Liver (tissue), 9 donors: ENCODE results near the gene FMN1. TPM values are rescaled to one million over a fixed set of nuclear protein-coding genes. Genes with fewer than 3 reads are reported as not detected.

ENCODE experiments used
- DNase-seq: peaks from one replicate; pipeline ENCODE4 v3.0.0-alpha.2; 2017; ENCODE audit warnings: low spot score
- H3K27ac ChIP-seq, 2 donors: one replicate each; pipeline ENCODE4 v1.7.0; 2013; ENCODE audit warnings: inconsistent platforms in 2 of 2, low read length in 2 of 2, control low read depth in 1 of 2, low read depth in 1 of 2, mild to moderate bottlenecking in 1 of 2
- H3K27me3 ChIP-seq, 4 donors: one replicate each; pipeline versions ENCODE4 v1.6.1 to v1.7.0; 2013; ENCODE audit warnings: low read length in 3 of 4, inconsistent platforms in 1 of 4, mild to moderate bottlenecking in 1 of 4, moderate library complexity in 1 of 4; ENCODE audit not compliant: control insufficient read depth in 4 of 4, insufficient read depth in 4 of 4
- H3K36me3 ChIP-seq, 4 donors: one replicate each; pipeline versions ENCODE4 v1.6.1 to v1.7.0; 2013; ENCODE audit warnings: low read length in 3 of 4, mild to moderate bottlenecking in 3 of 4, low read depth in 1 of 4, moderate library complexity in 1 of 4; ENCODE audit not compliant: control insufficient read depth in 4 of 4, insufficient read depth in 3 of 4
- H3K4me1 ChIP-seq, 4 donors: one replicate each; pipeline versions ENCODE4 v1.6.1 to v1.7.0; 2013; ENCODE audit warnings: low read length in 3 of 4, mild to moderate bottlenecking in 3 of 4, moderate library complexity in 1 of 4; ENCODE audit not compliant: control insufficient read depth in 4 of 4, insufficient read depth in 4 of 4
- H3K4me3 ChIP-seq, 3 donors: one replicate each; pipeline versions ENCODE4 v1.6.1 to v1.7.0; 2013; ENCODE audit warnings: low read length in 3 of 3, control low read depth in 1 of 3, low read depth in 1 of 3, mild to moderate bottlenecking in 1 of 3
- H3K9ac ChIP-seq, 2 donors: one replicate each; pipeline ENCODE4 v1.7.0; 2013; ENCODE audit warnings: low read length in 2 of 2, mild to moderate bottlenecking in 2 of 2, moderate library complexity in 2 of 2, control low read depth in 1 of 2, low read depth in 1 of 2
- H3K9me3 ChIP-seq, 4 donors: one replicate each; pipeline versions ENCODE4 v1.6.1 to v1.7.0; 2013; ENCODE audit warnings: low read length in 3 of 4; ENCODE audit not compliant: control insufficient read depth in 4 of 4
- EGR1 ChIP-seq, 2 donors: IDR thresholded peaks; 2 replicates each; pipeline ENCODE4 v1.6.1; 2016 to 2018; ENCODE audit warnings: antibody characterized with exemption in 2 of 2, low read depth in 2 of 2
- FOXA1 ChIP-seq: IDR thresholded peaks from 2 replicates; pipeline ENCODE4 v1.6.1; 2016; ENCODE audit warnings: antibody characterized with exemption
- FOXA2 ChIP-seq: IDR thresholded peaks from 2 replicates; pipeline ENCODE4 v1.6.1; 2016; ENCODE audit warnings: antibody characterized with exemption
- GABPA ChIP-seq, 2 donors: IDR thresholded peaks in 1 of 2; conservative IDR thresholded peaks in 1 of 2; 2 replicates each; pipeline ENCODE4 v1.6.1; 2016; ENCODE audit warnings: antibody characterized with exemption in 2 of 2, mild to moderate bottlenecking in 1 of 2, moderate library complexity in 1 of 2
- HNF4A ChIP-seq, 2 donors: conservative IDR thresholded peaks; 2 replicates each; pipeline ENCODE4 v1.6.1; 2016; ENCODE audit warnings: antibody characterized with exemption in 2 of 2, mild to moderate bottlenecking in 2 of 2
- HNF4G ChIP-seq: IDR thresholded peaks from 2 replicates; pipeline ENCODE4 v1.6.1; 2016; ENCODE audit warnings: antibody characterized with exemption
- JUND ChIP-seq, 2 donors: IDR thresholded peaks; 2 replicates each; pipeline ENCODE4 v1.6.1; 2016; ENCODE audit warnings: antibody characterized with exemption in 2 of 2
- NR2F2 ChIP-seq: IDR thresholded peaks from 2 replicates; pipeline ENCODE4 v1.6.1; 2016; ENCODE audit warnings: antibody characterized with exemption
- RAD21 ChIP-seq, 2 donors: IDR thresholded peaks; 2 replicates each; pipeline ENCODE4 v1.6.1; 2016; ENCODE audit warnings: antibody characterized with exemption in 2 of 2, mild to moderate bottlenecking in 2 of 2
- RXRA ChIP-seq, 2 donors: IDR thresholded peaks; 2 replicates each; pipeline ENCODE4 v1.6.1; 2017 to 2018; ENCODE audit warnings: antibody characterized with exemption in 2 of 2, mild to moderate bottlenecking in 1 of 2
- SP1 ChIP-seq: IDR thresholded peaks from 2 replicates; pipeline ENCODE4 v1.6.1; 2018; ENCODE audit warnings: antibody characterized with exemption, mild to moderate bottlenecking
- TAF1 ChIP-seq: conservative IDR thresholded peaks from 2 replicates; pipeline ENCODE4 v1.6.1; 2016; ENCODE audit warnings: antibody characterized with exemption, mild to moderate bottlenecking
- YY1 ChIP-seq: IDR thresholded peaks from 2 replicates; pipeline ENCODE4 v1.6.1; 2016; ENCODE audit warnings: antibody characterized with exemption, mild to moderate bottlenecking
- WGBS: extraction: QIAGEN DNeasy Blood & Tissue Kit; methylation state at CpG from one replicate; pipeline ENCODE4 v1.1.7; 2013; 5-methylcytosine and 5-hydroxymethylcytosine counted together
- polyA plus RNA-seq, 2 donors: library from polyadenylated mRNA; stranded (reverse) in 1 of 2; unstranded in 1 of 2; fragments of 200-250 nt in 1 of 2; fragments of >200 nt in 1 of 2; fragmentation: Nextera tagmentation in 1 of 2; extraction: Ambion mirVana in 1 of 2; gene quantifications; one replicate each; pipeline versions ENCODE4 v1.2.1 to v1.2.3, GENCODE V29; 2013 to 2015
- total RNA-seq, 2 donors: library from RNA; depleted of rRNA; stranded (reverse); fragments of >200 nt; gene quantifications; one replicate each; pipeline ENCODE4 v1.2.3, GENCODE V29; 2014
- TF ChIP-seq, protein P1 (sequence below): IDR thresholded peaks from 2 replicates; pipeline ENCODE4 v1.6.1; 2016; ENCODE audit warnings: antibody characterized with exemption, mild to moderate bottlenecking
- TF ChIP-seq, protein P2 (sequence below): IDR thresholded peaks from 2 replicates; pipeline ENCODE4 v1.6.1; 2016; ENCODE audit warnings: antibody characterized with exemption
- TF ChIP-seq, protein P3 (sequence below): fragments of 150-350 bp; IDR thresholded peaks from 2 replicates; pipeline ENCODE4 v1.5.1; 2017; ENCODE audit warnings: improper control_type of control experiment, low read depth, low read length; ENCODE audit not compliant: missing input control
- donor health status: healthy.
- donor health status: healthy.
- donor health status: healthy.
- donor health status: healthy.
- donor health status: healthy.

FMN1 gene
- total and polyA plus RNA-seq, 4 donors = 0.21 to 5.4 (median 0.53) TPM

DNA sequence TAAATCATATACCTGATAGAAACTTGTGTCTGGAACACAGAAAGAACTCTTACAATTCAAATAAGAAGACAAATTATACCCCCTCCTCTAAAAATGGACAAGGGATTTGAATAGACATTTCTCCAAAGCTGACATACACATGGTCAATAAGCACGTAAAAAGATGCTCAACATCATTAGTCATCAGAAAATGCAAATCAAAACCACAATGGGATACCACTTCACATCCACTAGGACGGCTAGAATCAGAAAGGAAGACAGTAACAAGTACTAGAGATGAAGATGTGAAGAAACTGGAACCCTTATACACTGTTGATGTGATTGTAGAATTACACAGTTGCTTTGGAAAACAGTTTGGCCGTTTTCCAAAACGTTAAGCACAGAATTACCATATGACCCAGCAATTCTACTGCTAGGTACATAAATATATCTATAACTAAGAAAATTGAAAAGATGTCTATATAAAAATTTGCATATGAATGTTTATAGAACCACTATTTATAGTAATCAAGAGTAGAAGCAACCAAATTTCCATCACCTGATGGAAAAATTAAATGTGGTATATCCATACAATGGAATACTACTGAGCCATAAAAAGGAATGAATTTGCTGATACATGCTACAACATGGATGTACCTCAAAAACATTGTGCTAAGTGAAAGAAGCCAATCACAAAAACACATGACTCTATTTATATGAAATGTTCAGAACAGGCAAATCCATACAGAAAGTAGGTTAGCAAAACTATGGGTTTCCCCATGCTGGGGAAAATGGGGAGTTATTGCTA, 415.9 kb downstream of the FMN1 start (continued):
- TF ChIP-seq, protein P1, sequence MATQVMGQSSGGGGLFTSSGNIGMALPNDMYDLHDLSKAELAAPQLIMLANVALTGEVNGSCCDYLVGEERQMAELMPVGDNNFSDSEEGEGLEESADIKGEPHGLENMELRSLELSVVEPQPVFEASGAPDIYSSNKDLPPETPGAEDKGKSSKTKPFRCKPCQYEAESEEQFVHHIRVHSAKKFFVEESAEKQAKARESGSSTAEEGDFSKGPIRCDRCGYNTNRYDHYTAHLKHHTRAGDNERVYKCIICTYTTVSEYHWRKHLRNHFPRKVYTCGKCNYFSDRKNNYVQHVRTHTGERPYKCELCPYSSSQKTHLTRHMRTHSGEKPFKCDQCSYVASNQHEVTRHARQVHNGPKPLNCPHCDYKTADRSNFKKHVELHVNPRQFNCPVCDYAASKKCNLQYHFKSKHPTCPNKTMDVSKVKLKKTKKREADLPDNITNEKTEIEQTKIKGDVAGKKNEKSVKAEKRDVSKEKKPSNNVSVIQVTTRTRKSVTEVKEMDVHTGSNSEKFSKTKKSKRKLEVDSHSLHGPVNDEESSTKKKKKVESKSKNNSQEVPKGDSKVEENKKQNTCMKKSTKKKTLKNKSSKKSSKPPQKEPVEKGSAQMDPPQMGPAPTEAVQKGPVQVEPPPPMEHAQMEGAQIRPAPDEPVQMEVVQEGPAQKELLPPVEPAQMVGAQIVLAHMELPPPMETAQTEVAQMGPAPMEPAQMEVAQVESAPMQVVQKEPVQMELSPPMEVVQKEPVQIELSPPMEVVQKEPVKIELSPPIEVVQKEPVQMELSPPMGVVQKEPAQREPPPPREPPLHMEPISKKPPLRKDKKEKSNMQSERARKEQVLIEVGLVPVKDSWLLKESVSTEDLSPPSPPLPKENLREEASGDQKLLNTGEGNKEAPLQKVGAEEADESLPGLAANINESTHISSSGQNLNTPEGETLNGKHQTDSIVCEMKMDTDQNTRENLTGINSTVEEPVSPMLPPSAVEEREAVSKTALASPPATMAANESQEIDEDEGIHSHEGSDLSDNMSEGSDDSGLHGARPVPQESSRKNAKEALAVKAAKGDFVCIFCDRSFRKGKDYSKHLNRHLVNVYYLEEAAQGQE = no peak

DNA sequence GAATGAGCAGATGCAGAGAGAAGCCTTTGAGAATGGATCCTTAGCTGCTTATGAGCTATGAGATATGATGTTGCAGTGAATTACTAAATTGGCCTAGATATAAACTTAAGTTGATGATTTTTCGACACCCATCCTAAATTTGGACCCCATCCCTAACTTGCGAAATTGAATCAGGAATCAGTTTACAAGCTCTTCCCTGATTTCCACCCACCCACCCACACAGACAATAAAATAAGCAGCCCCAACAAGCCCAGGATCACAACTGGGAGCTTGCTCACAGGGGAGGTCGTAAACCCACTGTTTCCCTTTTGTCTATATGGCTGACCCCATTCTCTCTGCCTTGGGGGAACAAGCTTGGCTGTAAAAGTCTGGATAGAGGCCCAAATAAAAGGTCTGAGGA, 419.4 kb downstream of the FMN1 start:
- Histone ChIP-seq H3K27me3 (no peaks in the 10 kb centered on the region), H3K27ac (no peak overlapping the region), H3K4me3 (no peak overlapping the region), H3K4me1 (no peaks in the 10 kb centered on the region), H3K9me3 (no peaks in the 10 kb centered on the region), H3K9ac (no peak overlapping the region), H3K36me3 (no peaks in the 10 kb centered on the region)
- WGBS = 74% methylated on average over 3 of the region's 3 CpGs
- no peak for DNase-seq
- TF ChIP-seq NR2F2 (no peak), HNF4G (no peak), EGR1 (IDR thresholded peaks at IDR 0.05; ENCODE audit: low read depth in 2 of 2) (no peak), RXRA (IDR thresholded peaks at IDR 0.05) (no peak), JUND (IDR thresholded peaks at IDR 0.05) (no peak), HNF4A (conservative IDR thresholded peaks at IDR 0.05) (no peak), TAF1 (no peak), SP1 (no peak), YY1 (no peak), RAD21 (IDR thresholded peaks at IDR 0.05) (no peak), FOXA1 (no peak), GABPA (IDR thresholded peaks at IDR 0.05 in 1 of 2, conservative IDR thresholded peaks at IDR 0.05 in 1 of 2) (no peak), FOXA2 (no peak)
- TF ChIP-seq, protein P2, sequence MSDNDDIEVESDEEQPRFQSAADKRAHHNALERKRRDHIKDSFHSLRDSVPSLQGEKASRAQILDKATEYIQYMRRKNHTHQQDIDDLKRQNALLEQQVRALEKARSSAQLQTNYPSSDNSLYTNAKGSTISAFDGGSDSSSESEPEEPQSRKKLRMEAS = no peak
- TF ChIP-seq, protein P3, sequence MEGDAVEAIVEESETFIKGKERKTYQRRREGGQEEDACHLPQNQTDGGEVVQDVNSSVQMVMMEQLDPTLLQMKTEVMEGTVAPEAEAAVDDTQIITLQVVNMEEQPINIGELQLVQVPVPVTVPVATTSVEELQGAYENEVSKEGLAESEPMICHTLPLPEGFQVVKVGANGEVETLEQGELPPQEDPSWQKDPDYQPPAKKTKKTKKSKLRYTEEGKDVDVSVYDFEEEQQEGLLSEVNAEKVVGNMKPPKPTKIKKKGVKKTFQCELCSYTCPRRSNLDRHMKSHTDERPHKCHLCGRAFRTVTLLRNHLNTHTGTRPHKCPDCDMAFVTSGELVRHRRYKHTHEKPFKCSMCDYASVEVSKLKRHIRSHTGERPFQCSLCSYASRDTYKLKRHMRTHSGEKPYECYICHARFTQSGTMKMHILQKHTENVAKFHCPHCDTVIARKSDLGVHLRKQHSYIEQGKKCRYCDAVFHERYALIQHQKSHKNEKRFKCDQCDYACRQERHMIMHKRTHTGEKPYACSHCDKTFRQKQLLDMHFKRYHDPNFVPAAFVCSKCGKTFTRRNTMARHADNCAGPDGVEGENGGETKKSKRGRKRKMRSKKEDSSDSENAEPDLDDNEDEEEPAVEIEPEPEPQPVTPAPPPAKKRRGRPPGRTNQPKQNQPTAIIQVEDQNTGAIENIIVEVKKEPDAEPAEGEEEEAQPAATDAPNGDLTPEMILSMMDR = no peak
- TF ChIP-seq, protein P1 = no peak
